ENCODE measurements around the gene CCDC178. TPM values are rescaled to one million over a fixed set of nuclear protein-coding genes. Genes with fewer than 3 reads are reported as not detected.
"Not testable (repeated sequence)": the region's sequence is repeated elsewhere in the genome, so short reads cannot be mapped to it uniquely, and the experiment has no call there.

CCDC178 gene
- total RNA-seq, 1 experiment from 2014 or later: not detected

- no peak for DNase-seq (ENCODE audit: low read depth)
Measured at GRCh38 chr18:32983721-32984120, 456.8 kb downstream of the CCDC178 start.

GRCh38 chr18:32980896-32981295, 459.6 kb downstream of the CCDC178 start:
- DNase-seq (ENCODE audit: low read depth): no peak

- no peak for DNase-seq (ENCODE audit: low read depth)
Measured at GRCh38 chr18:32975501-32975900, 465.0 kb downstream of the CCDC178 start.

- DNase-seq (ENCODE audit: low read depth): no peak
Measured at GRCh38 chr18:32975163-32975436, 465.4 kb downstream of the CCDC178 start.

- DNase-seq (ENCODE audit: low read depth): no peak
Measured at GRCh38 chr18:32974421-32975162, 465.9 kb downstream of the CCDC178 start.

- DNase-seq (ENCODE audit: low read depth): no peak
Measured at GRCh38 chr18:32968248-32968647, 472.3 kb downstream of the CCDC178 start.

GRCh38 chr18:32966141-32966540, 474.4 kb downstream of the CCDC178 start:
- no peak for DNase-seq (ENCODE audit: low read depth)

- no peak for DNase-seq (ENCODE audit: low read depth)
Measured at GRCh38 chr18:32961538-32961937, 479.0 kb downstream of the CCDC178 start.

GRCh38 chr18:32958746-32959145, 481.8 kb downstream of the CCDC178 start:
- DNase-seq (ENCODE audit: low read depth): no peak

GRCh38 chr18:32956591-32957315, 483.8 kb downstream of the CCDC178 start:
- DNase-seq (ENCODE audit: low read depth): peak; percentile 50

- DNase-seq (ENCODE audit: low read depth): not testable (repeated sequence)
Measured at GRCh38 chr18:32952318-32952717, 488.2 kb downstream of the CCDC178 start.

GRCh38 chr18:32937597-32937996, 502.9 kb downstream of the CCDC178 start:
- DNase-seq (ENCODE audit: low read depth): no peak

GRCh38 chr18:32937066-32937465, 503.5 kb downstream of the CCDC178 start:
- DNase-seq (ENCODE audit: low read depth): no peak

- DNase-seq (ENCODE audit: low read depth): peak; percentile 35
Measured at GRCh38 chr18:32934201-32934600, 506.3 kb downstream of the CCDC178 start.

- peak; percentile 49 for DNase-seq (ENCODE audit: low read depth)
Measured at GRCh38 chr18:32930695-32931301, 509.7 kb downstream of the CCDC178 start.

GRCh38 chr18:32929213-32929612, 511.3 kb downstream of the CCDC178 start:
- no peak for DNase-seq (ENCODE audit: low read depth)

- peak; percentile 75 for DNase-seq (ENCODE audit: low read depth)
Measured at GRCh38 chr18:32922951-32923430, 517.5 kb downstream of the CCDC178 start.

- DNase-seq (ENCODE audit: low read depth): peak; percentile 91
Measured at GRCh38 chr18:32920796-32921787, 519.4 kb downstream of the CCDC178 start.

- peak; percentile 51 for DNase-seq (ENCODE audit: low read depth)
Measured at GRCh38 chr18:32919799-32920198, 520.7 kb downstream of the CCDC178 start.

- DNase-seq (ENCODE audit: low read depth): no peak
Measured at GRCh38 chr18:32918692-32919250, 521.8 kb downstream of the CCDC178 start.

- DNase-seq (ENCODE audit: low read depth): no peak
Measured at GRCh38 chr18:32915516-32915915, 525.0 kb downstream of the CCDC178 start.
